Measurements from ENCODE around the gene HNRNPA2B1.

The HNRNPA2B1 gene

DNA sequence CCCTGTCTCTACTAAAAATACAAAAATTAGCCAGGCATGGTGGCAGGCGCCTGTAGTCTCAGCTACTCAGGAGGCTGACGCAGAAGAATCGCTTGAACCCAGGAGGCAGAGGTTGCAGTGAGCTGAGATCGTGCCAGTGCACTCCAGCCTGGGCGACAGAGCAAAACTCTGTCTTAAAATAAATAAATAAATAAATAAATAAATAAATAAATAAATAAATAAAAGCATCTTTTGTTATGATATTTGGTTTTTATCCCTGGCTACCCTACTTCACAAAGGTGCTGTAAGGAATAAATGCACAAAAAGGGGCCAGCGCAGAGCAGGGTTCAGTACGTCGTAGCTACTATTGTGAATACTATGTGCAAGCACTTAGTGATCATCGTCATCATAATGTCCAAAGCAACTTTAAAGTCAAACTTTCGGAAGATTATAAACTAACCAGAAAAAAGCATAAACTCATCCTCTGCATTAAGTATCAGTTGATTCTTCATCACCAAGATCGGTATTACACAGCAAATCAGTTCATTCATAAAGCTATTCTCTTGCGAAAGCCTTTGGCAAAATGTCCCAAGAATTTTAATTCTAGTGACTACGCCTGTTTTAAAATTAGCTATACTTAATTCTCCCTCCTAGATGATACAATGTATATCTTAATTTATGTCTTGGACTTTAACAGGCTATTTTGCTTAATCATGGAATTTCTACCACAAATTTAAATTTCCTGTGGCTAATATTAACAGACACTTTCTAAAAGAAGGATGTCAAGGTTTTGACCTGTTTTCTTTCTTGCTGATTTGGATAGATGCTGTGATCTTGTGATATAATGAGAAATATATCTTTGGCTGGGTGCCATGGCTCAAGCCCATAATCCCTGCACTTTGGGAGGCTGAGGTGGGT is 56.1 kb downstream of the HNRNPA2B1 start:
- no peak for ATAC-seq

DNA sequence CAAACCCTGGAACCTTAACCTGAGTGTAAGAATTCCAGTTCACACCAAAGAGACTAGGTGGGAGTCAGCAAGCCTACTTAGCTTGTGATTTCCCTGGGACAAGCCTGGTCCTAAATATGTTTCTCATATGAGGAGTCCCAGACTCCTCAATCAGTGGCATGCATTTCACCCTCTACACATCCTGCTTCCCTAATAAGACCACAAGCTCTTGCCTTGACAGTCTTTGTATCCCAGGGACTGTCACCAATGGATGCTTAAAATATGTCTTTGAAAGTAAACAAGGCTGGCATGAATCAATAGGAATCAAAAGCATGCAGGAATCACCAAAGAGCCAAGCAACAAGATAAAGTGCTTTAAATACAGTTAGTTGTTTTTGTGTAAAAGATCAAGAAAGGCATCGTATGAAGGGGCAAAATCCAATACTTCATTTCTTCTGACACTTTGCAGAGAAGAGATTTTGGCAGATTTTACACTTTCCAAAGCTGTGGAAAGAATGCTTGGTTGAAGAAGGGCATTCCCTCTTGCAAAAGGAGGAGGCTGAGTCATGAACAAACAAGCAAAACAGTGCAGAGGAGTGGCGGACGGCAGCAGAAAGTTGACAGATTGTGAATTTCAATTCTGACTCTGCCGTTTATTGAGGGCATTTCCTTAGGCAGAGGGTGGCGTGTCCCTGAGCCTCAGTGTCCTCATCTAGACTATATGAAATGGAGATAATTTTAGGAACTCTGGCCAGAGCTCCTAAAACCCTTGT is 57.1 kb downstream of the HNRNPA2B1 start:
- ATAC-seq = no peak

DNA sequence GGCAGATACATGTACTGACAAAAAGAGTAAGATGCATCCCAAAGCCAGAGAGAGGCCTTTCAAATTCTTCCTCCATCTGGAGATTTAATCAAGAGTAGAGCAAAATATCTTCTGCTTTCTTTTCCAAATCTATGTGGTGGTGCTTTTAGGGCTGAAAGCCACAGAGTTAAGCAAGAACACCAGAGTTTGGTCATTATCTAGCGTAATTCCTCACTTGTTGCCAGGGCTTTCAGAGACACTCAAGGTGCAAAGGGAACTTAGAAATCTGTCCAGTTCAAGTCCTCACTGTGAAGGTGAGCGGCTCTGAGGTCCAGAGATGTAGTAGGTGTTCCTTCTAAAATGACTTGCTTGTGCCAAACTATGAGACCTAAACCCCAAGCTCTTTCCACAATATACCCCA is 59.5 kb downstream of the HNRNPA2B1 start:
- ATAC-seq = no peak

- ATAC-seq = no peak
Measured at GRCh38 chr7:26140380-26140779, 60.2 kb downstream of the HNRNPA2B1 start.

All from activated CD4-positive, CD25-positive, alpha-beta regulatory T cell treated with anti-CD3 and anti-CD28 coated beads, Interleukin-2, amount 50 U/mL, for 24 hours (primary cell).